ENCODE measurements around the gene RAI2. TPM values are rescaled to one million over a fixed set of nuclear protein-coding genes. Genes with fewer than 3 reads are reported as not detected.

The RAI2 gene
- polyA plus RNA-seq, 4 donors = 9.3 to 16.0 (median 12.2) TPM

- no peak for DNase-seq (ENCODE audit: low read depth in 4 of 4, low spot score in 2 of 4)
Measured at GRCh38 chrX:17830211-17830610, 30.9 kb downstream of the RAI2 start.

- no peak for DNase-seq (ENCODE audit: low read depth in 4 of 4, low spot score in 2 of 4)
Measured at GRCh38 chrX:17829566-17829965, 31.5 kb downstream of the RAI2 start.

- no peak for DNase-seq (ENCODE audit: low read depth in 4 of 4, low spot score in 2 of 4)
Measured at GRCh38 chrX:17828171-17828570, 32.9 kb downstream of the RAI2 start.

- no peak for DNase-seq (ENCODE audit: low read depth in 4 of 4, low spot score in 2 of 4)
Measured at GRCh38 chrX:17826609-17827496, 34.2 kb downstream of the RAI2 start.

GRCh38 chrX:17824980-17825379 is 36.1 kb downstream of the RAI2 start:
- no peak for DNase-seq (ENCODE audit: low read depth in 4 of 4, low spot score in 2 of 4)

- no peak for DNase-seq (ENCODE audit: low read depth in 4 of 4, low spot score in 2 of 4)
Measured at GRCh38 chrX:17822351-17822750, 38.7 kb downstream of the RAI2 start.

- DNase-seq (ENCODE audit: low read depth in 4 of 4, low spot score in 2 of 4) = no peak
Measured at GRCh38 chrX:17820100-17820499, 41.0 kb downstream of the RAI2 start.

- DNase-seq (ENCODE audit: low read depth in 4 of 4, low spot score in 2 of 4) = no peak
Measured at GRCh38 chrX:17818726-17819125, 42.4 kb downstream of the RAI2 start.

- DNase-seq (ENCODE audit: low read depth in 4 of 4, low spot score in 2 of 4) = no peak
Measured at GRCh38 chrX:17817251-17817650, 43.8 kb downstream of the RAI2 start.

GRCh38 chrX:17814557-17814956 is 46.5 kb downstream of the RAI2 start:
- DNase-seq (ENCODE audit: low read depth in 4 of 4, low spot score in 2 of 4) = no peak

- no peak for DNase-seq (ENCODE audit: low read depth in 4 of 4, low spot score in 2 of 4)
Measured at GRCh38 chrX:17814059-17814458, 47.0 kb downstream of the RAI2 start.

GRCh38 chrX:17813277-17813676 is 47.8 kb downstream of the RAI2 start:
- DNase-seq (ENCODE audit: low read depth in 4 of 4, low spot score in 2 of 4) = no peak

- no peak for DNase-seq (ENCODE audit: low read depth in 4 of 4, low spot score in 2 of 4)
Measured at GRCh38 chrX:17812763-17813162, 48.3 kb downstream of the RAI2 start.

- DNase-seq (ENCODE audit: low read depth in 4 of 4, low spot score in 2 of 4) = no peak
Measured at GRCh38 chrX:17809984-17810383, 51.1 kb downstream of the RAI2 start.

GRCh38 chrX:17809273-17809672 is 51.8 kb downstream of the RAI2 start:
- no peak for DNase-seq (ENCODE audit: low read depth in 4 of 4, low spot score in 2 of 4)

GRCh38 chrX:17805120-17805519 is 56.0 kb downstream of the RAI2 start:
- DNase-seq (ENCODE audit: low read depth in 4 of 4, low spot score in 2 of 4) = no peak

GRCh38 chrX:17803449-17803848 is 57.6 kb downstream of the RAI2 start:
- DNase-seq (ENCODE audit: low read depth in 4 of 4, low spot score in 2 of 4) = no peak

- no peak for DNase-seq (ENCODE audit: low read depth in 4 of 4, low spot score in 2 of 4)
Measured at GRCh38 chrX:17802756-17803155, 58.3 kb downstream of the RAI2 start.

- no peak for DNase-seq (ENCODE audit: low read depth in 4 of 4, low spot score in 2 of 4)
Measured at GRCh38 chrX:17801431-17801830, 59.7 kb downstream of the RAI2 start.

- DNase-seq (ENCODE audit: low read depth in 4 of 4, low spot score in 2 of 4) = no peak
Measured at GRCh38 chrX:17798921-17799320, 62.2 kb downstream of the RAI2 start.

- no peak for DNase-seq (ENCODE audit: low read depth in 4 of 4, low spot score in 2 of 4)
Measured at GRCh38 chrX:17792826-17793225, 68.3 kb downstream of the RAI2 start.

GRCh38 chrX:17788956-17789562 is 72.0 kb downstream of the RAI2 start:
- no peak for DNase-seq (ENCODE audit: low read depth in 4 of 4, low spot score in 2 of 4)

Measured in left renal cortex interstitium (tissue), 4 donors.